HG02943 (cell line): ENCODE data around the gene ARL1.
A peak's percentile ranks its signal among the peaks of the same experiment; 100 is the strongest.
"Not testable (repeated sequence)": the region's sequence is repeated elsewhere in the genome, so short reads cannot be mapped to it uniquely, and the experiment has no call there.

Experiments used
- ATAC-seq: cut with Tn5 transposase; IDR thresholded peaks from one replicate; pipeline ENCODE4 v1.9.1; 2021; ENCODE audit warnings: mild to moderate bottlenecking, low read depth, moderate library complexity; ENCODE audit not compliant: unreplicated experiment

Gene ARL1

DNA sequence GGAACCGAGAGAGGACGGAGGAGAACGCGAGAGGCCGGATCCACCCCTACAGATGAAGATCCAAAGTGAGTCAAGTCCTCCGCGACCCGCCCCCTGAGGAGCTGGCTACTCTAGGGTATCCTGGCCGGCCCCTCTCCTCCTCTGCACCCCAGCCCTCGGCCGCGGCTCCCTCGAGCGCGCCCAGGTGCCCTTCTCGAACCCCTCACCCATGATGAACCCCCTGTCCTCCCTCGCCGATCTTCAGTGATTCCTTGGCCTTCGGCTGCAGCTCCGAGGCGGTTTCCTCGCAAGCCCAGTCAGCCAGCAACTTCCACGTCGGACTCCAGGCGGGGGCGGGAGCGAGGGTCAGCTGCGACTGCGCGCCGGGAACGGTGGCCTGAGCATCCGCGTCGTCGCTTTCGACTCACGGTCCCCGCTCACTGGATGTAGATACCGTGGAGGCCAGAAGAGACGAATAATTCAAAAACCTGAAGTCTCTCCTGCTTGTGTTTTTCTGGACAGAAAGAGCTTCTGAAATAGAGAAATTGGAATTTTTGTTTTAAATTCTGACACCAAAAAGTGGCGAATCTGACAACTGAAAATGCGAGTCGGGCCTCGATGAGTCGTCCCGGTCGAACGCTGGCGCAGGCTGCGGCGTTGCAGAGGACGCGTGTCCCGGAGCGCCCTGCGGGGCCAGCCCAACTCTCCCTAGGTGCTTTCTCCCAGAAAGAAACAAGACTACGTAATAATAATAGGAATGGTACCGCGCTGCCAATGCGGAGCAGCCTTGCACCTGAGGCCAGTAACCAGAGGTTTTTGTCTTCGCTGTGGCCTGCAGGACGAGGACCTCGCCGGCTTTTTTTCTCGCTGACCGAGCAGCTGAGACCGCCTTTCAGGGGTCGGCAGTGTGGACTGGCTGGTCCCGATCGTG lies at the start of gene ARL1:
TSS of gene ARL1 (minus strand) at position 337 of the 910 bp plus-strand sequence. CDS start at position 210, 127 bp downstream.
- ATAC-seq, result peak; percentile 72

DNA sequence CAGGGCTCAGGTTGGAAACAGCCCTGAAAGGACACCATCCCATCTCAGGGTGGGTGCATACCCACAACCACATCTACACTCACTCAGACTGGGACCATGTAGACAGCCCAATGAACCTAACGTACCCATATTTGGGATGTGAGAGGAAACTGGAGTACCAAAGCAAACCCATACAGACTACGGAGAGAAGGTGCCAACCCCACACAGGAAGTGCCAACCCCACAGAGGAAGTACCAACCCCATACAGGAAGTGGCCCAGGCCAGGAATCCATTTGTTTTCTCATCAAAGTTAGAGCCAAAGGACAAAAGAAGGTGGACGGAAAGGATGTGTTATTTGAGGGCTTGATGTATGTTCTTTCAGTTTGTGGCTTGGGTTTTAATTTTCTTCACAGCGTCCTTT lies 48.1 kb upstream of the ARL1 start:
- ATAC-seq, result no peak

DNA sequence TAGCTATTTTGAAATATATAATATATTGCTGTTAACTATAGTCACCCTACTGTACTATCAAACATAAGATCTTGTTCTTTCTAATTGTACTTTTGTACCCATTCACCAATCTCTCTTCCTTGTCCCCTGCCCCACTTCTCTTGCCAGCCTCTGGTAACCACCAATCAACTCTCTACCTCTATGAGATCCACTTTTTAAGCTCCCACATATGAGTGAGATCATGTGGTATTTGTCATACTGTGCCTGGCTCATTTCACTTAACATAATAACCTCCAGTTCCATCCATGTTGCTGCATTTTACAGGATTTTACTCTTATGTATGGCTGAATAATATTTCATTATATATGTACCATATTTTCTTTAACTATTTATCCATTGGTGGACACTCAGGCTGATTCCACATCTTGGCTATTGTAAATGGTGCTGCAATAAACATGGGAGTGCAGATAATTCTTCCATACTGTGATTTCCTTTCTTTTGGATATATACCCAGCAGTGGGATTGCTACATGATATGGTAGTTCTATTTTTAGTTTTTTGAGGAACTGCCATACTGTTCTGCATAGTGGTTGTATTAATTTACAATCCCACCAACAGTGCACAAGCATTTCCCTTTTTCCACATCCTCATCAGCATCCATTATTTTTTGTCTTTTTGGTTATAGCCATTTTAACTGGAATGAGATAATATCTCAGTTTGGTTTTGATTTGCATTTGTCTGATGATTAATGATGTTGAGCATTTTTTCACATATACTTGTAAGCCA lies 34.1 kb upstream of the ARL1 start:
- ATAC-seq, result no peak

DNA sequence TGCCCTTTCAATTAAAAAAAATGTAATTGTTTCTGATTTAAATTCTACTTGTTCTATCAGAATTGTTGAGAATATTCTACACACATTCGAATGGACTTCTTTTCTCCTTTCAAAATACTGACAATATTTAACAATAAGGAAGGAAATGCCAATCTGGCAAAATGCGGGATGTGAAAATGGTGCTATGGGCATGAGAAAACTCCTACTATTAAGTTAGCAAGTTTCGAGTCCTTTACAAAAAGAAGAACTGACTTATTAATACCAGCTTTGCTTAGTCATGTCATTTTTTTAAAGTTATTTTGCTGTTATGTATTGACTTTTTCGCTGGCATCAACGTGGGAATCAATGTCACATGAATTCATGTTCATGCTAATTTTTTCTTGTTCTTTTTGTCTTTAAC lies 31.7 kb upstream of the ARL1 start:
- no peak for ATAC-seq

DNA sequence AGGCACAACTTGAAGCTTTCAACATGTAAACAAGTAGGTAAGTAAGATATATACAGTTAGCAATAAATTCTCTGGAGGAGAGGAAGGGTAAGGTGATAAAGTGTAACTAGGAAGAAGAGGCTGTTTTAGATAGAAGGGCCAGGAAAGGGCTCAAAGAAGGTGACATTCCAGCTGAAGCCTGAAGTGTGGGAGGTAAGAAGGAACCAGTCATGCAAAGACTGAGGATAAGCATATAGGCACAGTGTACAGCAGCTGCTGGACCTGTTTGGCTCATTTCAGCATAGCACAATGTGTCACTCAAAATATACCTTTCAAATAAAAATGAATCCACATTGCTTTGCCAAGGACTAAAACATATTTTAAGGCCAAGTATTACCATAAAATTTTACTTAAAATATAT lies 28.6 kb upstream of the ARL1 start:
- no peak for ATAC-seq

DNA sequence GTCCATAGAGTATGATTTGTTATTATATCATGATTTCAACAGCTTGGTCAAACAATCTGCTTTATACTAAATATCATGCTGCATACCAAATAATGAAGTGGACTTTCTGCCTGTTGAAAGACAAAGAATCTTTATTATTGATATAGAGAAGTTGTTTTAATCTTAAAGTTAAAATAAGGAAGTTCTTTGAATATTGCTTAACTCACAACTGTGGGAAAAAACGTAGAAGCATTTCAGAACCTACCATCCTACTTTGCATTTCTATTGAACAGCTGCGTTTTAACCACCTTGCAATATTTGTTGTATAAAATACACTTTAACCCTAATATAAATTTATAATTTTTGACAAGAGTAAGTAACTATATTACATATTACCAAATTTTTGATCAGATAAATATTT lies 22.9 kb upstream of the ARL1 start:
- no peak for ATAC-seq

DNA sequence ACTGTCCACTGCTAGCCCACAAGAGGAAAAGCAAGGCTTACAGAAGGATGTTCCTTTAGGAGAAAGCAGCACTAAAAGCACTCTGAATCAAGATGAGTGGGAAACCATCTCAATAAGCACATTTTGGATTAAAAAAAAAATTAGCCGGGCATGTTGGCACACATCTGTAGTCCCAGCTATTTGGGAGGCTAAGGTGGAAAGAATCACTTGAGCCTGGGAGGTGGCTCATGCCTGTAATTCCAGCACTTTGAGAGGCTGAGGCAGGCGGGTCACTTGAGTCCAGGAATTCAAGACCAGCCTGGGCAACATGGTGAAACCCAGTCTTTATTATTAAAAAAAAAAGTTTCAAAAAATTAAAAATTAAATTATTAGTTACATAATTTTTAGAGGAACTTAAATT lies 17.0 kb upstream of the ARL1 start:
- ATAC-seq, result no peak

DNA sequence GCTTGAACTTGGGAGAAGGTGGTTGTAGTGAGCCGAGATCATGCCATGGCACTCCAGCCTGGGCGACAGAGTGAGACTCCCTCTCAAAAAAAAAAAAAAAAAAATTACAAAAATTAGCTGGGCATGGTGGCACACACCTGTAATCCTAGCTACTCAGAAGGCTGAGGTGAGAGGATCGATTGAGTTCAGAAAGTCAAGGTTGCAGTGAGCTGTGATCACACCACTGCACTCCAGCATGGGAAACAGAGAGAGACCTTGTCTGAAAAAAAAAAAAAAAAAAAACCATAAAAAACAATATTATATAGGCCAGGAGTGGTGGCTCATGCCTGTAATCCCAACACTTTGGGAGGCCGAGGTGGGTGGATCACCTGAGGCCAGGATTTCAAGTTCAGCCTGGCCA lies 14.5 kb upstream of the ARL1 start:
- not testable (repeated sequence) for ATAC-seq

DNA sequence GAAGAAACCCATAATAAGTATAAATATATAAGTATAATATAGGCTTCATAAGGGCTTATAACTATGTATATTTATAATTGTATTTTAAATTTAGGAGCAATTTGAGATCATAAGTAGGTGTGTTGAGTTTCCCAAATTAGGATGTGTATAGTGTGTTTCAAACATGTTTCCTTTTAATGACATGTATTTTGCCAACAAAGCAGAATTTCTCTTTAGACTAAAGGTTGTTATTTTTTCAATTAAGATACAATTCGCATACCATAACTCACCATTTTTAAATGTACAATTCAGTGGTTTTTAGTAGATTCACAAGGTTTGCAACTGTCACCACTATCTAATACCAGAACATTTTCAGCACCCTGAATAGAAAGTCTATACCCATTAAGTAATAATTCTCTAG lies 7.7 kb upstream of the ARL1 start:
- no peak for ATAC-seq

DNA sequence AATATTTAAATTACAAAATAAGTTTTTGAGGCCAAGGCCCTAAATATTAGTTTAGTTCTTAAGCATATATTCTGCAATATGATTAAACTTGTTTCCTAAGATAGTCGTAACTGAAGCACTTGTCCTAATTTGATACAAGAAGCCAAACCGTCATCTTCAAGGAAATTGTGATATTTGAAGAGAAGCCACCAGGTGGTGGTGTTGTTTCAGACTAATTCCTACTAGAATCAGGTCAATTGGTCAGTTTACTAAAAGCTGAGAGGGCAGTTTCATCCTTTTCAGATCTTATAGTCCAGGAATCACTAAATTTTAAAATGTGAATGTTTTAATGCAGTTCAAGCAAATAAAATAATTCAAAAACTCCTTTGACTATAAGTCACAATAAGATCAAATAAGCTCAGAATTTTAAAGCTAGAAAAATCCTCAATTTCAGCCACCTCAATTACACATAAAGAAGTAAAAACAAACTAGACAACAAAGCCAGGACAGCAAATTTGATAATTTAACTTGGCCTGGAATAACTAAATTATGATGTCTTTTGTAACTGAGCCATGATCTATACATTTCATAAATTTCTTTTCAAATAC lies 7.1 kb upstream of the ARL1 start:
- no peak for ATAC-seq

DNA sequence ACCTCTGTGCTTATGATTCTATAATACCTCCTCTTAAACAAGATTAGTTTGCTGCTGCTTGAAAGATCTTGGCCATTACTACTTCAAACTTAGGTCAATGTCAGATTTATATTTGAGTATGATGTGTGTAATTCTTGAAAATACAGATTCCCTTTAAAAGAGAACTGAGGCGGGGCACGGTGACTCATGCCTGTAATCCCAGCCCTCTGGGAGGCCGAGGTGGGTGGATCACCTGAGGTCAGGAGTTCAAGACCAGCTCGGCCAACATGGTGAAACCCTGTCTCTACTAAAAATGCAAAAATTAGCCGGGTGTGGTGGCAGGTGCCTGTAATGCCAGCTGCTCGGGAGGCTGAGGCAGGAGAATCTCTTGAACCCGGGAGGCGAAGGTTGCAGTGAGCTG lies 2.6 kb upstream of the ARL1 start:
- ATAC-seq, result not testable (repeated sequence)

DNA sequence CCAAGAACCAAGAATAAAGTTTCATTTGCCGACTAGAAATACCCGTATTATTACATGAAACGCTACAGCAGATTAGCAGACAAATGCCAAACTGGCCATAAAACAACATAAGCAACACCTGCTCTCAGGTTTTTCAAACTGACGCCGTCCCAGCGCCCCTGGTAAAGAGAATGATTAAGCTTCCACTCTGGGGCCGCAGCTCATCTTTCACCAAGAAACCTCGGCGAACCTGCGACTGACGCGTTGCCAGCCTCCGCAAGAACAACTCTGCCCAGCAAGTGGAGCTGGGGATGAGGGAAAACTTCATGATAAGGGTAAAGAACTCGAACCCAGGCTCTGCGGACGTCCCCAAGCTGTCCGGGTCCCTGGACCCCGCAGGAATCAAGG lies 530 bp downstream of the ARL1 start:
- peak; percentile 22 for ATAC-seq

DNA sequence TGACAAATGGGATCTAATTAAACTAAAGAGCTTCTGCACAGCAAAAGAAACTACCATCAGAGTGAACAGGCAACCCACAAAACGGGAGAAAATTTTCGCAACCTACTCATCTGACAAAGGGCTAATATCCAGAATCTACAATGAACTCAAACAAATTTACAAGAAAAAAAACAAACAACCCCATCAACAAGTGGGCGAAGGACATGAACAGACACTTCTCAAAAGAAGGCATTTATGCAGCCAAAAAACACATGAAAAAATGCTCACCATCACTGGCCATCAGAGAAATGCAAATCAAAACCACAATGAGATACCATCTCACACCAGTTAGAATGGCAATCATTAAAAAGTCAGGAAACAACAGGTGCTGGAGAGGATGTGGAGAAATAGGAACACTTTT lies 16.4 kb downstream of the ARL1 start:
- not testable (repeated sequence) for ATAC-seq

DNA sequence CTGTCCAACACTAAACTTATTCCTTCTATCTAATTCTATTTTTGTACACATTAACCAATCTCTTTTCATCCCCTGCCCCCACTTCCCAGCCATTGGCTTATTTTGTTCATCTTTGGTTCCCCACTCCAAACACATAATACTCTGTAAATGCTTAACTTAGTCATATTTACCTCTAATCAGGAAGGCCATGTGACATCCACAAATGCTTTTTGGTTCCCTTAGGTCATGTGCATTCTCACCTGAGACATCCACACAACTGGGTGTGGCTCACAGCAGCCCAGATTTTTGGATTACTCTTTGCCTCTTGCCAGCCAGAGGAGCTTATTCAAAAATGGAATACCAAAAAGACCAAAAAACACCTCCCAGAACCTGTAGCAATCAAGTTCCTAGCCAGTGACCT lies 28.4 kb downstream of the ARL1 start:
- ATAC-seq, result no peak

DNA sequence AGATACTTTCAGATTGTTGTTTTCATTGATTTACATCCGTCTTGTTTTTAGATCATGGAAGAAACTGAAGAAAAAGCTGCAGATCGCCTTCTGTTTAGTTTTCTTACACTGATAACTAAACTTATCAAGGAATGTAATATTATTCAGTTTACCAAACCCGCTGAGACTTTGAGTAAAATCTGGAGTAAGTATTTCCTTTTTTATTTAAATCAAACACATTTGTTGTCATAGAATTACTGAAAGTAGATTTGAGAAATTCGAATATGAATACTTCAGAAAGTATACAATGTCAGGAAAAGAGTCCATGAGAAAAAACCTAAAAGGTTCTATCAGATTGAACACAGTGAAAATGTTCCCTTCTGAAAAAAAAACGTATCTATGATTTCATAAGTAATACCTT lies 32.0 kb downstream of the ARL1 start:
- ATAC-seq, result no peak

DNA sequence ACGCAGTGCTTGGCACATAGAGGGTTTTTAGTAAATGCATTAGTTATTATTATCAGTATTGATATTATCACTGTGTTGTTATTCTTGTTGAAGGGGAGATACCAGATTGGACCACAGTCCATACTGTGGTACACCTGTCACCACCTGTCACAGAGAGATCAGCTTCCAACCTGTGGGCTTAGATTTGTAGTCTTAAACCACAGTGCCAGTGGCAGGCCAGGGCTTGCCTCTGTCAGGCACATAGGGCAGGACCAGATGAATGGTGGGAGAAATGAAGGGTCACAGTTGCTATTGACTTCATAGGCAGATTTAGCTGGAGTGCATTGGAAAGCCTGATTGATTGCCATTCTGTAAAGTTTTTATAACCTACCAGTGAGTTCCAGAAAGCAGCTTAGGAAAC lies 35.1 kb downstream of the ARL1 start:
- no peak for ATAC-seq

DNA sequence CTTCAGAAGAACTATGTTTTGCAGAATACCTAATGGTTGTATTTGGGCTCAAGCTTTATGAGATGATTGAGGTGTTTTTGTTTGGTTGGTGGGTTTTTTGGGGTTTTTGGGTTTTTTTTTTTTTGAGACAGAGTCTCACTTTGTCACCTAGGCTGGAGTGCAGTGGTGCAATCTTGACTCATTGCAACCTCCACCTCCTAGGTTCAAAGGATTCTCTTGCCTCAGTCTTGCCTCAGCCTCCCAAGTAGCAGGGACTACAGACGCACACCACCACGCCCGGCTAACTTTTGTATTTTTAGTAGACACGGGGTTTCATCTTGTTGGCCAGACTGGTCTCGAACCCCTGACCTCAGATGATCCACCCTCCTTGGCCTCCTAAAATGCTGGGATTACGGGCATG lies 39.6 kb downstream of the ARL1 start:
- no peak for ATAC-seq

DNA sequence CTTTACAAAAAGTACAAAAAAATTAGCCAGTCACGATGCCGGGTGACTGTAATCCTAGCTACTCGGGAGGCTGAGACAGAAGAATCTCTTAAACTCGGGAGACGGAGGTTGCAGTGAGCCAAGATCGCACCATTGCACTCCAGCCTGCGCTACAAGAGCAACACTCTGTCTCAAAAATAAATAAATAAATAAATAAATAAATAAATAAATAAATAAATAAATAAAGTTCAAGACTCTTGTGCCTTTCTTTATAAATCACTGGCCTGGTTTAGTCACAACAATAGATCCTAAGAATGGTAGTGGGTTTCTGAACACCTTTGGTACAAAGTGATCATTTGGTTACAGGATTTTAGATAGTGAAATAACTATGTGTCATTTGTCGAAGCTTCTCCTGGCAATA lies 46.1 kb downstream of the ARL1 start:
- ATAC-seq, result no peak

DNA sequence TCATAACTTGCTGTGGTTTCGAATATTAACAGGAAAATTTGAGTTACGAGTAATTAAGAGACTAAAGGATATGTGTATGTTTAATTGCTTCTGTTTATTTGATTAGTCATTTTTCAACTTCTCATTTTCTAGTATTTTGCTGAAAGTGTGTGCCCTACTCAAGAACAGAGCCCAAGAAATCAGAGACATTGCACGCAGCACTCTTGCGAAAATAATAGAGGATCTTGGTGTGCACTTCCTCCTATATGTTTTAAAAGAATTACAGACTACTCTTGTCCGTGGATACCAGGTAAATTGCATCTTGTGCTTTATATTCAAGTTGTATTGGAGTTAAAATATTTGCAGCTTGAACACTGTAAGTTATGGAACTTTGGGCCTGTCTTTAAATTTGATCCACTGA lies 50.8 kb downstream of the ARL1 start:
- no peak for ATAC-seq

DNA sequence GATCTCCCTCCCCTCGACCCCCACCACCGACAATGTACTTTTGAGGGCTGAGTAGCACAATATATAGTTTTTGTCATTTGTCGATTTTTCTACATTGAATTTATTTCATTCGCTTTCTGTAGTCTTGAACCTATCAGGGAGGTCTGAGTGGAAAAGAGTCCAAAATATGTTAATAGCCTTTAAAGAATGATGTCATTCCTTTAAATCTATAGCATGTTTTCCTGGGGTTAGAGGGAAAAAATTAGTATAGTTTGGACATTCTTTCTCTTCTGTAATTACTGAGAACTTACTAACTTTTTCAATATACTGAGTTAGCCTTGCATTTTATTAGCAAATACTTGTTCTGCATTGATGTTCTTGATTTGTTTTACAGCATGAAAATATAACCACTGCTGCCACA lies 55.9 kb downstream of the ARL1 start:
- no peak for ATAC-seq

DNA sequence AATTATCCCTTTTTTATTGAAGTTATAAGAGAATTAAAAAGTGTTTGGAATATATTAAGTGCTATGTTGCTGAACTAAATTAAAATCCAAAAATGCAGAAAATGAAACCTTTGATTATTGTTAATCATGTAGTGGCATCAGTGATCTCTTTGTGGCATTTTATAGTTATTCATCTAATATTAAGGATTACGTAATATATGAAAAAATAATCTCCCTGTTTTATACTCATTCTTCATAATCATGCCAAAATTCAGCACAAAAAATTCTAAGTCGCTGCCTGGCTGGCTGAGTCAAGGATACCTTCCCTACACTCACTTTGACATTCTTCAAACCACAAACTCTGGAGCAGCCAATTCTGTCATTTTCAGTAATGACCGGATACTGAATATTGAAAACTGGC lies 63.7 kb downstream of the ARL1 start:
- no peak for ATAC-seq
